Ovary (tissue), 9 donors: ENCODE measurements around the gene THADA. TPM values are rescaled to one million over a fixed set of nuclear protein-coding genes. Genes with fewer than 3 reads are reported as not detected.

Source experiments
- DNase-seq, 5 donors: peaks; one replicate each; pipeline ENCODE4 v3.0.0-alpha.2; 2019 to 2020
- H3K27ac ChIP-seq, 2 donors: fragments of 200-600 bp; one replicate each; pipeline versions ENCODE4 v1.5.1 to v1.8.0; 2019 to 2022
- H3K27me3 ChIP-seq: fragments of 200-600 bp; one replicate; pipeline ENCODE4 v1.8.0; 2022
- H3K36me3 ChIP-seq: fragments of 200-600 bp; sonication (generic); one replicate; pipeline ENCODE4 v1.5.1; 2019
- H3K4me1 ChIP-seq: one replicate; pipeline ENCODE4 v1.8.1; 2013; ENCODE audit warnings: mild to moderate bottlenecking, moderate library complexity; ENCODE audit not compliant: insufficient read depth
- H3K4me3 ChIP-seq: fragments of 200-600 bp; sonication (generic); one replicate; pipeline ENCODE4 v1.5.1; 2017
- H3K9me3 ChIP-seq, 2 donors: fragments of 200-600 bp in 1 of 2; sonication (generic) in 1 of 2; one replicate each; pipeline versions ENCODE4 v1.5.1 to v1.8.1; 2013 to 2019; ENCODE audit warnings: mild to moderate bottlenecking in 1 of 2, moderate library complexity in 1 of 2
- CTCF ChIP-seq, 3 donors: fragments of 450-650 bp in 2 of 3; fragments of 200-600 bp in 1 of 3; IDR thresholded peaks; one replicate each; pipeline versions ENCODE4 v1.5.1 to v1.8.0; 2016 to 2022; ENCODE audit warnings: antibody characterized with exemption in 3 of 3, mild to moderate bottlenecking in 1 of 3
- EP300 ChIP-seq: sonication (generic); formaldehyde crosslinking; IDR thresholded peaks from one replicate; pipeline ENCODE4 v1.6.1; 2017; ENCODE audit warnings: antibody characterized with exemption
- POLR2A ChIP-seq: fragments of 450-650 bp; IDR thresholded peaks from one replicate; pipeline ENCODE4 v1.6.1; 2017; ENCODE audit warnings: antibody characterized with exemption, mild to moderate bottlenecking, moderate library complexity
- WGBS, 3 donors: extraction: QIAGEN DNeasy Blood & Tissue Kit in 1 of 3; methylation state at CpG; one replicate each; pipeline versions ENCODE4 v1.1.5 to v1.1.7; 2013 to 2017; 5-methylcytosine and 5-hydroxymethylcytosine counted together
- intact Hi-C, 4 donors: fragments of 100-400 bp; cut with DNase I; formaldehyde crosslinking; loops; one replicate each; pipeline versions ENCODE4 v1.11.0 to v1.15.1; 2022 to 2023
- polyA plus RNA-seq, 2 donors: library from polyadenylated mRNA; stranded (reverse); fragments of 200-250 nt in 1 of 2; fragments of 350-450 nt in 1 of 2; fragmentation: Illumina TruSeq in 1 of 2; extraction: RNeasy Lipid Tissue Mini Kit (QIAGEN cat#74804) in 1 of 2; gene quantifications; one replicate each; pipeline ENCODE4 v1.2.3, GENCODE V29; 2013 to 2014
- total RNA-seq, 7 donors: library from RNA; depleted of rRNA in 2 of 7; stranded (reverse); fragments of >200 nt in 2 of 7; fragmentation: NEBNext Ultra II Directional in 3 of 7; extraction: Animal tissue kit (Norgen Biotek cat#: 25700) in 3 of 7; gene quantifications; one replicate each; pipeline versions ENCODE4 v1.1.0 to v1.2.4, GENCODE V29; 2016 to 2023
- donor health status: DM: no; HTN: no; CAD: no; lungs with moderate emphysema.
- donor health status: DM: no; HTN: no; CAD: no.
- donor health status: Bipolar disorder and iron deficiency.
- donor health status: DM: yes; HTN: yes; CAD: no.
- donor health status: DM: no; HTN: no; CAD: no.
- donor health status: DM: yes; HTN: yes; CAD: no.

THADA gene
- total and polyA plus RNA-seq, 9 donors: 14.0 to 46.8 (median 28.6) TPM

- intact Hi-C loops: no loop called here
Measured at GRCh38 chr2:43508209-43508608, 87.6 kb downstream of the THADA start.

GRCh38 chr2:43507137-43507536 is 88.7 kb downstream of the THADA start:
- intact Hi-C loops: no loop called here
- no peak for DNase-seq
- no peak for TF ChIP-seq EP300
- TF ChIP-seq CTCF (IDR thresholded peaks at IDR 0.05): no peak
- TF ChIP-seq POLR2A: no peak
- H3K4me3 ChIP-seq: no peak overlapping the region
- peaks cover 7% of the 10 kb centered on the region for H3K4me1 ChIP-seq
- no peaks in the 10 kb centered on the region for H3K9me3 ChIP-seq
- H3K36me3 ChIP-seq: no peaks in the 10 kb centered on the region
- H3K27ac ChIP-seq: no peak overlapping the region
- no peaks in the 10 kb centered on the region for H3K27me3 ChIP-seq
- WGBS, 3 donors: 79 to 81% (median 79%) methylated on average over 2 of the region's 2 CpGs

More at GRCh38 chr2:43508209-43508608, 87.6 kb downstream of the THADA start:
- no peaks in the 10 kb centered on the region for H3K9me3 ChIP-seq
- H3K27me3 ChIP-seq: no peaks in the 10 kb centered on the region
- H3K27ac ChIP-seq: no peak overlapping the region
- 79 to 92% (median 91%) methylated on average over 3 of the region's 3 CpGs for WGBS, 3 donors
- H3K4me3 ChIP-seq: no peak overlapping the region
- peaks cover 11% of the 10 kb centered on the region for H3K4me1 ChIP-seq
- TF ChIP-seq POLR2A: no peak
- H3K36me3 ChIP-seq: no peaks in the 10 kb centered on the region
- no peak for DNase-seq

GRCh38 chr2:43495727-43496126 is 100.1 kb downstream of the THADA start:
- TF ChIP-seq CTCF (IDR thresholded peaks at IDR 0.05) (no peak), EP300 (no peak), POLR2A (no peak)
- DNase-seq: no peak

GRCh38 chr2:43493954-43494353 is 101.9 kb downstream of the THADA start:
- WGBS, 3 donors: 95 to 97% (median 96%) methylated on average over 1 of the region's 1 CpG
- Histone ChIP-seq H3K27ac (no peak overlapping the region), H3K9me3 (no peaks in the 10 kb centered on the region), H3K4me3 (no peak overlapping the region), H3K36me3 (no peaks in the 10 kb centered on the region), H3K27me3 (no peaks in the 10 kb centered on the region), H3K4me1 (no peaks in the 10 kb centered on the region)
- intact Hi-C loops: no loop called here
- TF ChIP-seq POLR2A (no peak), EP300 (no peak), CTCF (IDR thresholded peaks at IDR 0.05) (no peak)
- DNase-seq: no peak

More at GRCh38 chr2:43495727-43496126, 100.1 kb downstream of the THADA start:
- no peaks in the 10 kb centered on the region for H3K36me3 ChIP-seq
- H3K9me3 ChIP-seq: no peaks in the 10 kb centered on the region
- WGBS, 3 donors: 28 to 68% (median 56%) methylated on average over 1 of the region's 1 CpG
- H3K27me3 ChIP-seq: no peaks in the 10 kb centered on the region
- no peak overlapping the region for H3K27ac ChIP-seq
- no peak overlapping the region for H3K4me3 ChIP-seq
- intact Hi-C loops: no loop called here
- H3K4me1 ChIP-seq: no peaks in the 10 kb centered on the region

GRCh38 chr2:43491065-43491639 is 104.7 kb downstream of the THADA start:
- H3K4me1 ChIP-seq: peaks cover 1% of the 10 kb centered on the region
- no peak for DNase-seq
- intact Hi-C loops: no loop called here
- H3K4me3 ChIP-seq: no peak overlapping the region
- H3K36me3 ChIP-seq: no peaks in the 10 kb centered on the region
- TF ChIP-seq CTCF (IDR thresholded peaks at IDR 0.05) (no peak), POLR2A (no peak), EP300 (no peak)
- WGBS, 3 donors: 95 to 100% (median 97%) methylated on average over 2 of the region's 2 CpGs
- no peak overlapping the region for H3K27ac ChIP-seq
- no peaks in the 10 kb centered on the region for H3K9me3 ChIP-seq
- H3K27me3 ChIP-seq: no peaks in the 10 kb centered on the region
